ENCODE results near the gene KLHL4.

Gene KLHL4

DNA sequence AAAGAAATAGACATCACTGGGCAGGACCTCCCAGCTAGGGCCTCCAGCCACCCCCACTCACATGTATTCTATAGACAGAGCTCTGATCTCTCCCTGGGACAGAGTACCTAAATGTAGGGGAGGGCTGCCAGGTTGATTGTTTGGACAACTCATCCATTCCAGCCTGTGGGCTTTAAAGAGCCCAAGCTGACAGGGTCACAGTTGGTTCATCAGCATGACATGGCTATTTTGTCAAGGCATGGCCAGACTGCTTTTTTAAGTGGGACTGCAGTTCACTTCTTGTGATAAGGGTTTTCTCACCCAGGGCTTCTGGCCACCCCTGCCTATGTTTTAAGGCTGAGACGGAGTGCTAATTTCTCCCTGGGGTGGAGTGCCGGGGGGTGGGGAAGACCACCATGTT lies 63.3 kb downstream of the KLHL4 start:
- no peak for DNase-seq (ENCODE audit: extremely low spot score)
- ChIA-PET CTCF (no interaction called here), POLR2A (no interaction called here)
- TF ChIP-seq, protein P1, sequence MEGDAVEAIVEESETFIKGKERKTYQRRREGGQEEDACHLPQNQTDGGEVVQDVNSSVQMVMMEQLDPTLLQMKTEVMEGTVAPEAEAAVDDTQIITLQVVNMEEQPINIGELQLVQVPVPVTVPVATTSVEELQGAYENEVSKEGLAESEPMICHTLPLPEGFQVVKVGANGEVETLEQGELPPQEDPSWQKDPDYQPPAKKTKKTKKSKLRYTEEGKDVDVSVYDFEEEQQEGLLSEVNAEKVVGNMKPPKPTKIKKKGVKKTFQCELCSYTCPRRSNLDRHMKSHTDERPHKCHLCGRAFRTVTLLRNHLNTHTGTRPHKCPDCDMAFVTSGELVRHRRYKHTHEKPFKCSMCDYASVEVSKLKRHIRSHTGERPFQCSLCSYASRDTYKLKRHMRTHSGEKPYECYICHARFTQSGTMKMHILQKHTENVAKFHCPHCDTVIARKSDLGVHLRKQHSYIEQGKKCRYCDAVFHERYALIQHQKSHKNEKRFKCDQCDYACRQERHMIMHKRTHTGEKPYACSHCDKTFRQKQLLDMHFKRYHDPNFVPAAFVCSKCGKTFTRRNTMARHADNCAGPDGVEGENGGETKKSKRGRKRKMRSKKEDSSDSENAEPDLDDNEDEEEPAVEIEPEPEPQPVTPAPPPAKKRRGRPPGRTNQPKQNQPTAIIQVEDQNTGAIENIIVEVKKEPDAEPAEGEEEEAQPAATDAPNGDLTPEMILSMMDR (IDR thresholded peaks at IDR 0.05; ENCODE audit: control extremely low read depth, extremely low read depth, low read depth, missing control alignments): no peak

DNA sequence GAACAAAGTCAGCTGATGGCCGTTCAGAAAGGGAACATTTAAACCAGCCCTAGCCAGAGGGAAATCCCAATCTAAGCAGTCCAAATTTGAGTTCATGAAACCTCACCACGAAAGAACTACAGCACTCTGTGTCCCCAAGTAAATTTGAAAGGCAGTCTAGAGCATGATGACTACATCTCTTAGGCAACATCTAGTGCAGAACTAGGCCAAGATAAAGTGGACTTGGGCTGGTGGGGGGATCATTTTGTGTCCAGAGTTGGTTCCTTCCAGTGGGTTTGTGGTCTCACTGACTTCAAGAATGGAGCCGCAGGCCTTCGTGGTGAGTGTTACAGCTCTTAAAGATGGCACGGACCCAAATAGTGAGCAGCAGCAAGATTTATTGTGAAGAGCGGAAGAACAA lies 64.9 kb downstream of the KLHL4 start:
- DNase-seq (ENCODE audit: extremely low spot score): no peak
- TF ChIP-seq, protein P1 (IDR thresholded peaks at IDR 0.05; ENCODE audit: control extremely low read depth, extremely low read depth, low read depth, missing control alignments): no peak
- CTCF ChIA-PET: no interaction called here
- POLR2A ChIA-PET: no interaction called here

- CTCF ChIA-PET: no interaction called here
- DNase-seq (ENCODE audit: extremely low spot score): no peak
- TF ChIP-seq, protein P1 (IDR thresholded peaks at IDR 0.05; ENCODE audit: control extremely low read depth, extremely low read depth, low read depth, missing control alignments): no peak
- POLR2A ChIA-PET: no interaction called here
These were observed 66.1 kb downstream of the KLHL4 start for GRCh38 chrX:87583679-87584078.

- ChIA-PET CTCF (no interaction called here), POLR2A (no interaction called here)
- TF ChIP-seq, protein P1 (IDR thresholded peaks at IDR 0.05; ENCODE audit: control extremely low read depth, extremely low read depth, low read depth, missing control alignments): no peak
- DNase-seq (ENCODE audit: extremely low spot score): no peak
These were observed 98.8 kb downstream of the KLHL4 start for GRCh38 chrX:87616371-87616770.

DNA sequence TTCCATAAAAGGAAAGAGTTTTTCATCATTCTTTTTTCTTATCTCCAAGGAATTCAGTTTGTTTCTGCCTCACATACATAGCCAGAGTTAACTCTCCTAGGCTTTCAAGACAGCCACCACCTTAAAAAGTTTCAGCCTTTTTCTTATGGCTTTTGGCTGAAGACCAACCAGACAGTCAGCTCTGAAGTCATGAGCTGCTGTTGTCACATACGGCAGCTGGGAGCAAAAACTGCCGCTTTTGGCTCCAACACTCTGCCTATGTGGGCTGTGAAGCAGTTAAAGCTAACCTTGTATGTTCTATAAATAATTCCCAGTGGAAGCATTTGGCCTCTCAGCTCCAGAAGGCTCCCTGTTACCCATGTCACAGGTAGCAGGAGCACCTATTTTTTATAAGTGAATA lies 104.1 kb downstream of the KLHL4 start:
- no peak for DNase-seq (ENCODE audit: extremely low spot score)
- ChIA-PET CTCF (no interaction called here), POLR2A (no interaction called here)

DNA sequence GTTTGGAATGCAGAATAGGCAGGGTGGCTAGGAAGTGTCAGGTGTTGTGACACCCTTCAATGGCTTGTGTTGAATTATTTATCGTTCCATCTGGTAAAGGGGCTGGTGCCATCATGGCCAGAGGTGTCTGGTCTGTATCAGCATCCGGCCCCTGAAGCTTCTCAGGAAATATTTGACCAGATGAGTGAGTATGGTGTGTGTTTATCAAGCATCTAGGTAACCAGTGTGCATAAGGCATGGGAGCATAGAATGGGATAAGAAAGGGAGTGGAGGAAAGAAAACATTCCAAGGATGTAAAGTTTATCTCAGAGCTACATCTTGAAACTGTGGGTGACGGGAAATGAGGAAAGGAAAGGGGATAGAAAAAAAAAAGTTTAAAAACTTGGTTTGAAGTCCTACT lies 109.4 kb downstream of the KLHL4 start:
- CTCF ChIA-PET: no interaction called here
- TF ChIP-seq, protein P1 (IDR thresholded peaks at IDR 0.05; ENCODE audit: control extremely low read depth, extremely low read depth, low read depth, missing control alignments): no peak
- DNase-seq (ENCODE audit: extremely low spot score): no peak
- POLR2A ChIA-PET: no interaction called here

More for the DNA sequence above, 104.1 kb downstream of the KLHL4 start:
- TF ChIP-seq, protein P1 (IDR thresholded peaks at IDR 0.05; ENCODE audit: control extremely low read depth, extremely low read depth, low read depth, missing control alignments): no peak

DNA sequence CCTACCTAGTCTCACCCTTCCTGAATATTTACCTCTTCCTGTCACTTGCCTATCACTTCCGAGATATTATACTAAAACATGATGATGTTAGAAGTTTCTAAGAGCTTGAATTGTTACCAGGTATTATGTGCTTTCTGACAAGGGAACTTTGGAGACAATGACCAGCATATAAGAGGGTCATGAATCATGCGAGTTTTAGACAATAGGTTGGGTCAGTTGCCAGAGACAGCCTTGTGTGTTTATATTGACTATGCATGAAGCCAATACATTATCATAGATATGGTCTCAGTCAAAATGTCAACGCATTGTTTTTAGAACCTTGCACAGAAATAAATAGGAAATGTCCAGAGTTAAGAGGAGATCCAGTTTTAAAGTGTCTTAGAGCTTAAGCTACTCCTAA lies 116.8 kb downstream of the KLHL4 start:
- POLR2A ChIA-PET: no interaction called here
- CTCF ChIA-PET: no interaction called here
- DNase-seq (ENCODE audit: extremely low spot score): no peak
- TF ChIP-seq, protein P1 (IDR thresholded peaks at IDR 0.05; ENCODE audit: control extremely low read depth, extremely low read depth, low read depth, missing control alignments): no peak
